GM06990 (cell line): ENCODE results near the gene SMIM20.

Source experiments
- DNase-seq: peaks from one replicate; pipeline ENCODE4 v3.0.0-alpha.2; 2011; ENCODE audit not compliant: insufficient read length; ENCODE audit errors: extremely low read depth
- H3K27me3 ChIP-seq: replicated peaks from 2 replicates; pipeline ENCODE4 v1.6.0; 2011; ENCODE audit warnings: low read length; ENCODE audit not compliant: control insufficient read depth, insufficient read depth
- H3K36me3 ChIP-seq: 2 replicates; pipeline ENCODE4 v1.5.1; 2011; ENCODE audit warnings: low read length; ENCODE audit not compliant: control insufficient read depth, insufficient read depth
- H3K4me3 ChIP-seq: replicated peaks from 2 replicates; pipeline ENCODE4 v1.5.1; 2011; ENCODE audit warnings: low read depth, mild to moderate bottlenecking, control low read depth, low read length
- TF ChIP-seq, protein P1 (sequence below): IDR thresholded peaks from 2 replicates; pipeline ENCODE4 v1.5.1; 2011; ENCODE audit warnings: low read length, control low read depth, mild to moderate bottlenecking, inconsistent platforms; ENCODE audit not compliant: insufficient read depth, poor library complexity, severe bottlenecking

Gene SMIM20

DNA sequence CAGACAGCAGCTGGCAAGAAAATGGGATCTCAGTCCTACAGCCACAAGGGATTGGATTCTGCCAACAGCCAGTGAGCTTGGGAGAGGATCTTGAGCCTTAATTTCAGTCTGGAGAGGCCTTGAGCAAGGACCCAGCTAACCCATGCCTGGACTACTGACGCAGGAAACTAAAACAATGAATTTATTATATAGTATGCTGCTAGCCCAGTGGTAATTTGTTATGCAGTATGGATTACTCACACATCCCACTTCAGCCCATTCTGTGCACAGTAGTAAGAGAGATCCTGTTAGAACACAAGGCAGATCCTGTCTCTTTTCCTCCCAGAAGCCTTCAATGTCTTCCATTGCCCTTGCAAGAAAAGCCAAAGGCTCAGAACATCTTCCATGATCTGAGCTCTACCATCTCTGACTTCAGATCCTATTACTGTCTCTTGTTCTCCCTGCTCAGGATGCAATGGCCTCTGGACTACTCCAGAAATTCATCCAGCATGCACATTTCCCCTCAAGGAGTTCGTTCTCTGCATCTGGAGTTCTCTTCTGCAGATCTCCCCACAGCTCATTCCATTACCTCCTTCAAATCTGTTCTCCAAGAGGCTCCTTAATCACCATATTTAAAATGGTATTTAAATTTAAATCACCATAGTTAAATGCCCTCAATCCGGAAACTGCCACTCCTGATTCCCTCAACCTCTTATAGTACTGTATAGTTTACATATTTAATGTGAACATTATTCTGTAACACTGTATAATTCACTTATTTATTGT lies 27.6 kb downstream of the SMIM20 start:
- no peaks in the 10 kb centered on the region for H3K36me3 ChIP-seq
- no peak for DNase-seq
- TF ChIP-seq, protein P1, sequence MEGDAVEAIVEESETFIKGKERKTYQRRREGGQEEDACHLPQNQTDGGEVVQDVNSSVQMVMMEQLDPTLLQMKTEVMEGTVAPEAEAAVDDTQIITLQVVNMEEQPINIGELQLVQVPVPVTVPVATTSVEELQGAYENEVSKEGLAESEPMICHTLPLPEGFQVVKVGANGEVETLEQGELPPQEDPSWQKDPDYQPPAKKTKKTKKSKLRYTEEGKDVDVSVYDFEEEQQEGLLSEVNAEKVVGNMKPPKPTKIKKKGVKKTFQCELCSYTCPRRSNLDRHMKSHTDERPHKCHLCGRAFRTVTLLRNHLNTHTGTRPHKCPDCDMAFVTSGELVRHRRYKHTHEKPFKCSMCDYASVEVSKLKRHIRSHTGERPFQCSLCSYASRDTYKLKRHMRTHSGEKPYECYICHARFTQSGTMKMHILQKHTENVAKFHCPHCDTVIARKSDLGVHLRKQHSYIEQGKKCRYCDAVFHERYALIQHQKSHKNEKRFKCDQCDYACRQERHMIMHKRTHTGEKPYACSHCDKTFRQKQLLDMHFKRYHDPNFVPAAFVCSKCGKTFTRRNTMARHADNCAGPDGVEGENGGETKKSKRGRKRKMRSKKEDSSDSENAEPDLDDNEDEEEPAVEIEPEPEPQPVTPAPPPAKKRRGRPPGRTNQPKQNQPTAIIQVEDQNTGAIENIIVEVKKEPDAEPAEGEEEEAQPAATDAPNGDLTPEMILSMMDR = no peak
- no peaks in the 10 kb centered on the region for H3K27me3 ChIP-seq
- no peak overlapping the region for H3K4me3 ChIP-seq

DNA sequence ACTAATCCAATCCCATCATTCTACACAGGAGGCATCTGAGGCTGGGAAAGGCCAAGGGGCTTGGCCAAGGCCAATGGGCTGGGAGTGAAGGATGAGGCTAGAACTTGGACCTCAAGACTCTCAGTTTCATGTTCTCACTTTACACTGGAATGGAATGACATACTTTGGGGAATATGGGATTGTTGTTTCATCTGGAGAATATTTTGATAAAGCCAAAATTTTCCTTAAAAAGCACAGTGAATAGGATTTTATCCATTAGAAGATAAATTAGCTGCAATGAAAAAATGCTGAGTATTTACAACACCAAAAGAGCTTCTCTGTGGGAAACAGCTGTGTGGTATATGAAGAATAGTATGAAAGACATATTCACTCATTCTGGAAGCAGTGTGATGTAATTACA lies 29.3 kb downstream of the SMIM20 start:
- no peak for DNase-seq
- TF ChIP-seq, protein P1 = no peak
- Histone ChIP-seq H3K36me3 (no peaks in the 10 kb centered on the region), H3K27me3 (no peaks in the 10 kb centered on the region), H3K4me3 (no peak overlapping the region)

DNA sequence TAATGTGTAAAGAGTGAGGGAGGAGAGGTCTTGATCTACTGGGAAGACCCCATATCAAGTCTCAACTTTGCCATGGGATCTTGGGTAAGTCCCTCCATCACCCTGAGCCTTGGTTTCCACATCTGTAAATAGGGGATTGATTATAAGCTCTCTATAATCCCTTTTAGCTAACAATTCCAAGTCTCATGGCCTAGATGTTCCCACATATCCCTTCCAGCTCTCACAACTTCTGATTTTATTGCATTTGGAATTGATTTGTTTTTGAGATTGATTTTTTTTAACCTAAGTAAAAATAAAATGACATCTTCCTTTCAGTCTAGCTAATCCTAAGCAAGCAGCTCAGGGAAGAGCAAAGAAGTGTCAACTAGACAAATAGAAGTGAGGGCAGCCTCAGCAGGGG lies 29.8 kb downstream of the SMIM20 start:
- TF ChIP-seq, protein P1 = no peak
- Histone ChIP-seq H3K4me3 (no peak overlapping the region), H3K27me3 (no peaks in the 10 kb centered on the region), H3K36me3 (no peaks in the 10 kb centered on the region)
- no peak for DNase-seq

DNA sequence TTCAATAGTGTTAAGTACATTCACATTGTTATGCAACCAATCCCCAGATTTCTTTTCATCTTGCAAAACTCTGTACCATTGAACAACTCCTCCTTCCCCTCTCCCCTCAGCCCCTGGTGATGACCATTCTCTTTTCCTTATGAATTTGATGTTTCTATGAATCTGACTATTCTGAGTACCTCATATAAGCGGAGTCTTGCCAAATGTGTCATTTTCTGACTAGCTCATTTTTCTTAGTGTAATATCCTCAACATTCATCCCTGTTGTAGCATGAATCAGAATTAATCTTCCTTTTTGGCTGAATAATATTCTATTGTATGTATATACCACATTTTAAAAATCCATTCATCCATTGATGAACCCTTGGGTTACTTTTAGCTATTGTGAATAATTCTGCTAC lies 34.0 kb downstream of the SMIM20 start:
- DNase-seq = no peak
- TF ChIP-seq, protein P1 = no peak
- no peaks in the 10 kb centered on the region; the same call in 1 of the 2 replicates for H3K27me3 ChIP-seq
- no peaks in the 10 kb centered on the region for H3K36me3 ChIP-seq
- H3K4me3 ChIP-seq = no peak overlapping the region

DNA sequence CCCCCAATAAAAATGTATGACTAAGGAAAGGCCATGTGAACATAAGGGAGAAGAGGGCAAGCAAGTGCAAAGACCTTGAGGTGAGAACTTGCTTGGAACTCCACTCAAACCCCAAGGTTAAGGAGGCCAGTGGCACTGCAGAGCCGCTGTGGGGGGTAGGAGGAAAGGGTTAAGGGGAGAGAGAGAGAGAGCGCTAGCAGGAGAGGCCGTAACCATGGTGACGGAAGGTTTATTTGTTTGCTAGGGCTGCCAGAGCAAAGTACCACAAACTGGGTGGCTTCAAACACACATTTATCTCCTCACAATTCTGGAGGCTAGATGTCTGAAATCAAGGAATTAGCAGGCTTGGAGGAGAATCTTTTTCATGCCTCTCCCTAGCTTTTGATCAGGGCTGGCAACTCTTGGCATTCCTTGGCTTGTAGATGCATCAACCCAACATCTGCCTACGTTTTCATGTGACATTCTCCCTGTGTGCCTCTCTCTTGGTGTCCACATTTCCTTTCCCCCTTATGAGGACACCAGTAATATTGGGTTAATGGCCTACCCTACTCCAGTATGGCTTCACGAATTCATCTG lies 35.2 kb downstream of the SMIM20 start:
- no peak for DNase-seq
- H3K4me3 ChIP-seq = no peak overlapping the region

More for the DNA sequence above, 35.2 kb downstream of the SMIM20 start:
- Histone ChIP-seq H3K27me3 (no peaks in the 10 kb centered on the region; the same call in 1 of the 2 replicates), H3K36me3 (no peaks in the 10 kb centered on the region)
- TF ChIP-seq, protein P1 = no peak
